GM23338 (cell line): ENCODE results near the gene TAF15. TPM values are rescaled to one million over a fixed set of nuclear protein-coding genes. Genes with fewer than 3 reads are reported as not detected.

Experiments
- ATAC-seq: fragments of 200-7000 bp; cut with Tn5 transposase; 3 replicates; pipeline ENCODE4 v1.9.1; 2020
- DNase-seq: peaks from one replicate; pipeline ENCODE4 v3.0.0-alpha.2; 2015; ENCODE audit warnings: low spot score
- H2AFZ ChIP-seq: fragments of 200-600 bp; sonication (generic); 2 replicates; pipeline ENCODE4 v1.8.0; 2016; ENCODE audit warnings: antibody characterized with exemption, mild to moderate bottlenecking, moderate library complexity
- H3F3A ChIP-seq: fragments of 200-600 bp; sonication (generic); replicated peaks from 2 replicates; pipeline ENCODE4 v1.8.0; 2017; ENCODE audit warnings: antibody characterized with exemption, mixed run types, low read depth
- H3K27ac ChIP-seq: fragments of 200-600 bp; sonication (generic); 2 replicates; pipeline ENCODE4 v1.6.1; 2016; ENCODE audit warnings: low read depth
- H3K27me3 ChIP-seq: fragments of 200-600 bp; sonication (generic); 2 replicates; pipeline ENCODE4 v1.8.0; 2016; ENCODE audit warnings: mild to moderate bottlenecking, mixed run types, moderate library complexity; ENCODE audit not compliant: insufficient read depth
- H3K36me3 ChIP-seq: fragments of 200-600 bp; sonication (generic); 2 replicates; pipeline ENCODE4 v1.8.0; 2016; ENCODE audit warnings: mild to moderate bottlenecking; ENCODE audit not compliant: insufficient read depth
- H3K4me1 ChIP-seq: fragments of 200-600 bp; sonication (generic); 2 replicates; pipeline ENCODE4 v1.8.0; 2016; ENCODE audit warnings: mild to moderate bottlenecking, moderate library complexity; ENCODE audit not compliant: insufficient read depth
- H3K4me2 ChIP-seq: fragments of 200-600 bp; sonication (generic); 2 replicates; pipeline ENCODE4 v1.7.1; 2017; ENCODE audit warnings: mixed run types
- H3K4me3 ChIP-seq: fragments of 200-600 bp; sonication (generic); 2 replicates; pipeline ENCODE4 v1.6.1; 2016; ENCODE audit warnings: mixed run types
- H3K79me2 ChIP-seq: fragments of 200-600 bp; sonication (generic); replicated peaks from 2 replicates; pipeline ENCODE4 v1.8.0; 2017; ENCODE audit warnings: mild to moderate bottlenecking; ENCODE audit not compliant: insufficient read depth
- H3K9me2 ChIP-seq: fragments of 200-600 bp; sonication (generic); 2 replicates; pipeline ENCODE4 v1.8.0; 2017; ENCODE audit not compliant: insufficient read depth
- H4K20me1 ChIP-seq: fragments of 200-600 bp; sonication (generic); replicated peaks from 2 replicates; pipeline ENCODE4 v1.8.0; 2017; ENCODE audit warnings: mild to moderate bottlenecking; ENCODE audit not compliant: insufficient read depth
- H3K27ac Mint-ChIP-seq: 2 replicates; pipeline ENCODE4 v1.8.0; 2020; ENCODE audit warnings: inconsistent platforms, mild to moderate bottlenecking, moderate library complexity, mixed read lengths
- H3K27me3 Mint-ChIP-seq: 3 replicates; pipeline ENCODE4 v1.8.0; 2022; ENCODE audit warnings: low read depth, mild to moderate bottlenecking, moderate library complexity, mixed read lengths, inconsistent platforms; ENCODE audit not compliant: insufficient read depth, poor library complexity
- H3K36me3 Mint-ChIP-seq: 3 replicates; pipeline ENCODE4 v1.8.0; 2021; ENCODE audit warnings: low read depth, mild to moderate bottlenecking, inconsistent platforms, moderate library complexity, mixed read lengths
- H3K4me1 Mint-ChIP-seq: 3 replicates; pipeline ENCODE4 v1.8.0; 2020; ENCODE audit warnings: mild to moderate bottlenecking, inconsistent platforms, mixed read lengths
- H3K4me3 Mint-ChIP-seq: 3 replicates; pipeline ENCODE4 v1.8.0; 2021; ENCODE audit warnings: moderate library complexity, mild to moderate bottlenecking, inconsistent platforms, mixed read lengths
- H3K9me3 Mint-ChIP-seq: 3 replicates; pipeline ENCODE4 v1.8.0; 2020; ENCODE audit warnings: moderate library complexity, mild to moderate bottlenecking, inconsistent platforms, mixed read lengths
- CREB1 ChIP-seq: fragments of 250-450 bp; sonication (Bioruptor Pico); IDR thresholded peaks from 2 replicates; pipeline ENCODE4 v1.5.0; 2020; ENCODE audit warnings: low read depth, mild to moderate bottlenecking, moderate library complexity
- EZH2 ChIP-seq: fragments of 200-600 bp; sonication (generic); IDR thresholded peaks from one replicate; pipeline ENCODE4 v1.8.0; 2017; ENCODE audit warnings: antibody characterized with exemption, mild to moderate bottlenecking, low read depth; ENCODE audit not compliant: unreplicated experiment
- EZH2phosphoT487 ChIP-seq: fragments of 200-600 bp; sonication (generic); IDR thresholded peaks from one replicate; pipeline ENCODE4 v1.8.1; 2018; ENCODE audit warnings: antibody characterized with exemption; ENCODE audit not compliant: unreplicated experiment
- JUNB ChIP-seq: IDR thresholded peaks from one replicate; pipeline ENCODE4 v1.6.1; 2016; ENCODE audit warnings: antibody characterized with exemption; ENCODE audit not compliant: unreplicated experiment
- NANOG ChIP-seq: IDR thresholded peaks from 2 replicates; pipeline ENCODE4 v1.6.1; 2016; ENCODE audit warnings: antibody characterized with exemption, borderline replicate concordance
- POLR2AphosphoS5 ChIP-seq: IDR thresholded peaks from 2 replicates; pipeline ENCODE4 v1.6.1; 2016; ENCODE audit warnings: antibody characterized with exemption, low read depth
- STAT1 ChIP-seq: IDR thresholded peaks from one replicate; pipeline ENCODE4 v1.6.1; 2016; ENCODE audit warnings: antibody characterized with exemption; ENCODE audit not compliant: unreplicated experiment
- ZNF114 ChIP-seq: fragments of 250-450 bp; sonication (Bioruptor Pico); IDR thresholded peaks from 2 replicates; pipeline ENCODE4 v1.5.0; 2020; ENCODE audit warnings: mild to moderate bottlenecking, moderate library complexity
- ZNF331 ChIP-seq: fragments of 250-450 bp; sonication (Bioruptor Pico); IDR thresholded peaks from 2 replicates; pipeline ENCODE4 v1.5.0; 2020; ENCODE audit warnings: low read depth, mild to moderate bottlenecking, moderate library complexity
- polyA plus RNA-seq: library from polyadenylated mRNA; unstranded; fragments of >200 nt; fragmentation: Nextera tagmentation; extraction: Ambion mirVana; gene quantifications from 2 replicates; pipeline ENCODE4 v1.2.1, GENCODE V29; 2016
- total RNA-seq: library from RNA; depleted of rRNA; stranded (reverse); fragments of >200 nt; shearing (Covaris generic); gene quantifications from 2 replicates; pipeline ENCODE4 v1.2.3, GENCODE V29; 2014
- TF ChIP-seq, protein P1 (sequence below): fragments of 250-450 bp; sonication (Bioruptor Pico); IDR thresholded peaks from 2 replicates; pipeline ENCODE4 v1.5.0; 2020; ENCODE audit warnings: mild to moderate bottlenecking, moderate library complexity
- TF ChIP-seq, protein P2 (sequence below): IDR thresholded peaks from 2 replicates; pipeline ENCODE4 v1.6.1; 2016; ENCODE audit warnings: antibody characterized with exemption
- TF ChIP-seq, protein P3 (sequence below), 2 experiments: fragments of 200-600 bp in 1 of 2; sonication (generic) in 1 of 2; conservative IDR thresholded peaks; 2 replicates each; pipeline versions ENCODE4 v1.5.1 to v1.6.1; 2016 to 2017; ENCODE audit warnings: antibody characterized with exemption in 2 of 2, low read depth in 2 of 2, mild to moderate bottlenecking in 2 of 2, moderate library complexity in 1 of 2
- TF ChIP-seq, protein P4 (sequence below): IDR thresholded peaks from one replicate; pipeline ENCODE4 v1.6.1; 2018; ENCODE audit warnings: antibody characterized with exemption; ENCODE audit not compliant: unreplicated experiment

The TAF15 gene
- total and polyA plus RNA-seq, 2 experiments from 2014 or later, result 33.8 to 109 TPM

DNA sequence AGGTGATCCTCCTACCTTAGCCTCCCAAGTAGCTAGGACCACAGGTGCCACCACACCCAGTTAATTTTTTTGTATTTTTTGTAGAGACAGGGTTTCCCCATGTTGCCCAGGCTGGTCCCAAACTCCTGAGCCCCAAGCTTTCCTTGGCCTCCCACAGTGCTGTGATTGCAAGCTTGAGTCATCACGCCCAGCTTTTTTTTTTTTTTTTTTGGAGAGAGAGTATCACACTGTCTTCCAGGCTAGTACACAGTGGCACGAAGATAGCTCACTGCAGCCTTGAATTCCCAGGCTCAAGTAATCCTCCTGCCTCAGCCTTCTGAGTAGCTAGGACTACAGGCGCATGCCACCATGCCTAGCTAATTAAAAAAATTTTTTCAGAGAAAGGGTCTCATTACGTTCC lies 32.2 kb downstream of the TAF15 start:
- Mint-ChIP-seq H3K36me3 (peaks cover 93% of the 10 kb centered on the region), H3K9me3 (no peaks in the 10 kb centered on the region), H3K4me1 (no peaks in the 10 kb centered on the region), H3K27me3 (no peaks in the 10 kb centered on the region), H3K4me3 (no peak overlapping the region), H3K27ac (no peak overlapping the region)
- Histone ChIP-seq H3K27me3 (no peaks in the 10 kb centered on the region), H3K4me2 (no peak overlapping the region), H3F3A (peaks cover 11% of the 10 kb centered on the region; the same call in 1 of the 2 replicates), H4K20me1 (peaks cover 35% of the 10 kb centered on the region), H2AFZ (no peak overlapping the region), H3K27ac (no peak overlapping the region), H3K79me2 (peaks cover 12% of the 10 kb centered on the region), H3K36me3 (peaks cover 89% of the 10 kb centered on the region), H3K9me2 (no peaks in the 10 kb centered on the region), H3K4me3 (no peak overlapping the region), H3K4me1 (no peaks in the 10 kb centered on the region)
- ATAC-seq, result no peak
- DNase-seq, result no peak
- TF ChIP-seq ZNF331 (CRISPR knock-in tag) (no peak), STAT1 (no peak), EZH2phosphoT487 (no peak), EZH2 (no peak), CREB1 (no peak), NANOG (no peak), POLR2AphosphoS5 (no peak), JUNB (no peak), ZNF114 (CRISPR knock-in tag) (no peak)
- TF ChIP-seq, protein P1, sequence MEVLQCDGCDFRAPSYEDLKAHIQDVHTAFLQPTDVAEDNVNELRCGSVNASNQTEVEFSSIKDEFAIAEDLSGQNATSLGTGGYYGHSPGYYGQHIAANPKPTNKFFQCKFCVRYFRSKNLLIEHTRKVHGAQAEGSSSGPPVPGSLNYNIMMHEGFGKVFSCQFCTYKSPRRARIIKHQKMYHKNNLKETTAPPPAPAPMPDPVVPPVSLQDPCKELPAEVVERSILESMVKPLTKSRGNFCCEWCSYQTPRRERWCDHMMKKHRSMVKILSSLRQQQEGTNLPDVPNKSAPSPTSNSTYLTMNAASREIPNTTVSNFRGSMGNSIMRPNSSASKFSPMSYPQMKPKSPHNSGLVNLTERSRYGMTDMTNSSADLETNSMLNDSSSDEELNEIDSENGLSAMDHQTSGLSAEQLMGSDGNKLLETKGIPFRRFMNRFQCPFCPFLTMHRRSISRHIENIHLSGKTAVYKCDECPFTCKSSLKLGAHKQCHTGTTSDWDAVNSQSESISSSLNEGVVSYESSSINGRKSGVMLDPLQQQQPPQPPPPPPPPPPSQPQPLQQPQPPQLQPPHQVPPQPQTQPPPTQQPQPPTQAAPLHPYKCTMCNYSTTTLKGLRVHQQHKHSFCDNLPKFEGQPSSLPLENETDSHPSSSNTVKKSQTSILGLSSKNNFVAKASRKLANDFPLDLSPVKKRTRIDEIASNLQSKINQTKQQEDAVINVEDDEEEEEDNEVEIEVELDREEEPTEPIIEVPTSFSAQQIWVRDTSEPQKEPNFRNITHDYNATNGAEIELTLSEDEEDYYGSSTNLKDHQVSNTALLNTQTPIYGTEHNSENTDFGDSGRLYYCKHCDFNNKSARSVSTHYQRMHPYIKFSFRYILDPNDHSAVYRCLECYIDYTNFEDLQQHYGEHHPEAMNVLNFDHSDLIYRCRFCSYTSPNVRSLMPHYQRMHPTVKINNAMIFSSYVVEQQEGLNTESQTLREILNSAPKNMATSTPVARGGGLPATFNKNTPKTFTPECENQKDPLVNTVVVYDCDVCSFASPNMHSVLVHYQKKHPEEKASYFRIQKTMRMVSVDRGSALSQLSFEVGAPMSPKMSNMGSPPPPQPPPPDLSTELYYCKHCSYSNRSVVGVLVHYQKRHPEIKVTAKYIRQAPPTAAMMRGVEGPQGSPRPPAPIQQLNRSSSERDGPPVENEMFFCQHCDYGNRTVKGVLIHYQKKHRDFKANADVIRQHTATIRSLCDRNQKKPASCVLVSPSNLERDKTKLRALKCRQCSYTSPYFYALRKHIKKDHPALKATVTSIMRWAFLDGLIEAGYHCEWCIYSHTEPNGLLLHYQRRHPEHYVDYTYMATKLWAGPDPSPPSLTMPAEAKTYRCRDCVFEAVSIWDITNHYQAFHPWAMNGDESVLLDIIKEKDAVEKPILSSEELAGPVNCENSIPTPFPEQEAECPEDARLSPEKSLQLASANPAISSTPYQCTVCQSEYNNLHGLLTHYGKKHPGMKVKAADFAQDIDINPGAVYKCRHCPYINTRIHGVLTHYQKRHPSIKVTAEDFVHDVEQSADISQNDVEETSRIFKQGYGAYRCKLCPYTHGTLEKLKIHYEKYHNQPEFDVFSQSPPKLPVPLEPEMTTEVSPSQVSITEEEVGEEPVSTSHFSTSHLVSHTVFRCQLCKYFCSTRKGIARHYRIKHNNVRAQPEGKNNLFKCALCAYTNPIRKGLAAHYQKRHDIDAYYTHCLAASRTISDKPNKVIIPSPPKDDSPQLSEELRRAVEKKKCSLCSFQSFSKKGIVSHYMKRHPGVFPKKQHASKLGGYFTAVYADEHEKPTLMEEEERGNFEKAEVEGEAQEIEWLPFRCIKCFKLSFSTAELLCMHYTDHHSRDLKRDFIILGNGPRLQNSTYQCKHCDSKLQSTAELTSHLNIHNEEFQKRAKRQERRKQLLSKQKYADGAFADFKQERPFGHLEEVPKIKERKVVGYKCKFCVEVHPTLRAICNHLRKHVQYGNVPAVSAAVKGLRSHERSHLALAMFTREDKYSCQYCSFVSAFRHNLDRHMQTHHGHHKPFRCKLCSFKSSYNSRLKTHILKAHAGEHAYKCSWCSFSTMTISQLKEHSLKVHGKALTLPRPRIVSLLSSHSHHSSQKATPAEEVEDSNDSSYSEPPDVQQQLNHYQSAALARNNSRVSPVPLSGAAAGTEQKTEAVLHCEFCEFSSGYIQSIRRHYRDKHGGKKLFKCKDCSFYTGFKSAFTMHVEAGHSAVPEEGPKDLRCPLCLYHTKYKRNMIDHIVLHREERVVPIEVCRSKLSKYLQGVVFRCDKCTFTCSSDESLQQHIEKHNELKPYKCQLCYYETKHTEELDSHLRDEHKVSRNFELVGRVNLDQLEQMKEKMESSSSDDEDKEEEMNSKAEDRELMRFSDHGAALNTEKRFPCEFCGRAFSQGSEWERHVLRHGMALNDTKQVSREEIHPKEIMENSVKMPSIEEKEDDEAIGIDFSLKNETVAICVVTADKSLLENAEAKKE (CRISPR knock-in tag), result no peak
- TF ChIP-seq, protein P2, sequence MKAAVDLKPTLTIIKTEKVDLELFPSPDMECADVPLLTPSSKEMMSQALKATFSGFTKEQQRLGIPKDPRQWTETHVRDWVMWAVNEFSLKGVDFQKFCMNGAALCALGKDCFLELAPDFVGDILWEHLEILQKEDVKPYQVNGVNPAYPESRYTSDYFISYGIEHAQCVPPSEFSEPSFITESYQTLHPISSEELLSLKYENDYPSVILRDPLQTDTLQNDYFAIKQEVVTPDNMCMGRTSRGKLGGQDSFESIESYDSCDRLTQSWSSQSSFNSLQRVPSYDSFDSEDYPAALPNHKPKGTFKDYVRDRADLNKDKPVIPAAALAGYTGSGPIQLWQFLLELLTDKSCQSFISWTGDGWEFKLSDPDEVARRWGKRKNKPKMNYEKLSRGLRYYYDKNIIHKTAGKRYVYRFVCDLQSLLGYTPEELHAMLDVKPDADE, result no peak
- TF ChIP-seq, protein P3, sequence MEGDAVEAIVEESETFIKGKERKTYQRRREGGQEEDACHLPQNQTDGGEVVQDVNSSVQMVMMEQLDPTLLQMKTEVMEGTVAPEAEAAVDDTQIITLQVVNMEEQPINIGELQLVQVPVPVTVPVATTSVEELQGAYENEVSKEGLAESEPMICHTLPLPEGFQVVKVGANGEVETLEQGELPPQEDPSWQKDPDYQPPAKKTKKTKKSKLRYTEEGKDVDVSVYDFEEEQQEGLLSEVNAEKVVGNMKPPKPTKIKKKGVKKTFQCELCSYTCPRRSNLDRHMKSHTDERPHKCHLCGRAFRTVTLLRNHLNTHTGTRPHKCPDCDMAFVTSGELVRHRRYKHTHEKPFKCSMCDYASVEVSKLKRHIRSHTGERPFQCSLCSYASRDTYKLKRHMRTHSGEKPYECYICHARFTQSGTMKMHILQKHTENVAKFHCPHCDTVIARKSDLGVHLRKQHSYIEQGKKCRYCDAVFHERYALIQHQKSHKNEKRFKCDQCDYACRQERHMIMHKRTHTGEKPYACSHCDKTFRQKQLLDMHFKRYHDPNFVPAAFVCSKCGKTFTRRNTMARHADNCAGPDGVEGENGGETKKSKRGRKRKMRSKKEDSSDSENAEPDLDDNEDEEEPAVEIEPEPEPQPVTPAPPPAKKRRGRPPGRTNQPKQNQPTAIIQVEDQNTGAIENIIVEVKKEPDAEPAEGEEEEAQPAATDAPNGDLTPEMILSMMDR (conservative IDR thresholded peaks at IDR 0.05; ENCODE audit: low read depth in 2 of 2), result no peak
- TF ChIP-seq, protein P4, sequence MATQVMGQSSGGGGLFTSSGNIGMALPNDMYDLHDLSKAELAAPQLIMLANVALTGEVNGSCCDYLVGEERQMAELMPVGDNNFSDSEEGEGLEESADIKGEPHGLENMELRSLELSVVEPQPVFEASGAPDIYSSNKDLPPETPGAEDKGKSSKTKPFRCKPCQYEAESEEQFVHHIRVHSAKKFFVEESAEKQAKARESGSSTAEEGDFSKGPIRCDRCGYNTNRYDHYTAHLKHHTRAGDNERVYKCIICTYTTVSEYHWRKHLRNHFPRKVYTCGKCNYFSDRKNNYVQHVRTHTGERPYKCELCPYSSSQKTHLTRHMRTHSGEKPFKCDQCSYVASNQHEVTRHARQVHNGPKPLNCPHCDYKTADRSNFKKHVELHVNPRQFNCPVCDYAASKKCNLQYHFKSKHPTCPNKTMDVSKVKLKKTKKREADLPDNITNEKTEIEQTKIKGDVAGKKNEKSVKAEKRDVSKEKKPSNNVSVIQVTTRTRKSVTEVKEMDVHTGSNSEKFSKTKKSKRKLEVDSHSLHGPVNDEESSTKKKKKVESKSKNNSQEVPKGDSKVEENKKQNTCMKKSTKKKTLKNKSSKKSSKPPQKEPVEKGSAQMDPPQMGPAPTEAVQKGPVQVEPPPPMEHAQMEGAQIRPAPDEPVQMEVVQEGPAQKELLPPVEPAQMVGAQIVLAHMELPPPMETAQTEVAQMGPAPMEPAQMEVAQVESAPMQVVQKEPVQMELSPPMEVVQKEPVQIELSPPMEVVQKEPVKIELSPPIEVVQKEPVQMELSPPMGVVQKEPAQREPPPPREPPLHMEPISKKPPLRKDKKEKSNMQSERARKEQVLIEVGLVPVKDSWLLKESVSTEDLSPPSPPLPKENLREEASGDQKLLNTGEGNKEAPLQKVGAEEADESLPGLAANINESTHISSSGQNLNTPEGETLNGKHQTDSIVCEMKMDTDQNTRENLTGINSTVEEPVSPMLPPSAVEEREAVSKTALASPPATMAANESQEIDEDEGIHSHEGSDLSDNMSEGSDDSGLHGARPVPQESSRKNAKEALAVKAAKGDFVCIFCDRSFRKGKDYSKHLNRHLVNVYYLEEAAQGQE, result no peak
